ENCODE measurements around the gene ELAC1.

Gene ELAC1

DNA sequence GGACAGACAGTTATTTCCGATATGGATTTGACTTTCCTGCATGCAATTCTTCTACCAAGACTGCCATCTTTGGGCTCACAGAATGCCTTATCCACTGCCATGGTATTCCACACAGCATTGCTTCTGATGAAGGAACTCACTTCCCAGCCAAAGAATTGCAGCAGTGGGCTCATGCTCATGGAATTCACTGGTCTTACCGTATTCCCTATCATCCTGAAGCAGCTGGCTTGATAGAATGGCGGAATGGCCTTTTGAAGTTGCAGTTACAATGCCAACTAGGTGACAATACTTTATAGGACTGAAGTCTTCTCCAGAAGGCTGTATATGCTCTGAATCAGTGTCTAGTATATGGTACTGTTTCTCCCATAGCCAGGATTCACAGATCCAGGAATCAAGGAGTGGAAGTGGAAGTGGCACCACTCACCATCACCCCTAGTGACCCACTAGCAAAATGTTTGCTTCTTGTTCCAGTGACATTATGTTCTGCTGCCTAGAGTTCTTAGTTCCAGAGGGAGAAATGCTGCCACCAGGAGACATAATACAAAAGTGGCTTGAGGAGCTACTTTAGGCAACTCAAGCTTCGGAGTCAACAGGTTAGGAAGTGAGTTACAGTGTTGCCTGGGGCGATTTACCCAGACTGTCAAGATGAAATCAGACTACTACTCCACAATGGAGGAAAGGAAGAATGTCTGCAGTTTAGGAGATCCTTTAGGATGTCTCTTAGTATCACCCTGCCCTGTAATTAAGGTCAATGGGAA, 38.4 kb downstream of the ELAC1 start:
- TF ChIP-seq, protein P1, sequence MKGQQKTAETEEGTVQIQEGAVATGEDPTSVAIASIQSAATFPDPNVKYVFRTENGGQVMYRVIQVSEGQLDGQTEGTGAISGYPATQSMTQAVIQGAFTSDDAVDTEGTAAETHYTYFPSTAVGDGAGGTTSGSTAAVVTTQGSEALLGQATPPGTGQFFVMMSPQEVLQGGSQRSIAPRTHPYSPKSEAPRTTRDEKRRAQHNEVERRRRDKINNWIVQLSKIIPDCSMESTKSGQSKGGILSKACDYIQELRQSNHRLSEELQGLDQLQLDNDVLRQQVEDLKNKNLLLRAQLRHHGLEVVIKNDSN (IDR thresholded peaks at IDR 0.05) = no peak
- TF ChIP-seq CREB1 (IDR thresholded peaks at IDR 0.05; ENCODE audit: low read depth) = no peak
- no peak for TF ChIP-seq EGR1 (IDR thresholded peaks at IDR 0.05)
- TF ChIP-seq CEBPB (IDR thresholded peaks at IDR 0.05) = no peak
- TF ChIP-seq TCF12 (IDR thresholded peaks at IDR 0.05; ENCODE audit: low read depth) = no peak
- TF ChIP-seq RAD21 (IDR thresholded peaks at IDR 0.05; ENCODE audit: low read depth) = no peak
- TF ChIP-seq YY1 (IDR thresholded peaks at IDR 0.05; ENCODE audit: low read depth) = no peak
- TF ChIP-seq NFIC (IDR thresholded peaks at IDR 0.05) = no peak
- TF ChIP-seq, protein P2, sequence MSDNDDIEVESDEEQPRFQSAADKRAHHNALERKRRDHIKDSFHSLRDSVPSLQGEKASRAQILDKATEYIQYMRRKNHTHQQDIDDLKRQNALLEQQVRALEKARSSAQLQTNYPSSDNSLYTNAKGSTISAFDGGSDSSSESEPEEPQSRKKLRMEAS (IDR thresholded peaks at IDR 0.05) = no peak
- no peak for TF ChIP-seq FOXM1 (IDR thresholded peaks at IDR 0.05; ENCODE audit: borderline replicate concordance, low read depth)
- no peak for TF ChIP-seq TAF1 (IDR thresholded peaks at IDR 0.05; ENCODE audit: low read depth)
- TF ChIP-seq EP300 (IDR thresholded peaks at IDR 0.05; ENCODE audit: borderline replicate concordance) = no peak
- TF ChIP-seq TEAD4 (IDR thresholded peaks at IDR 0.05) = no peak
- no peak for TF ChIP-seq ZBTB7A (IDR thresholded peaks at IDR 0.05; ENCODE audit: low read depth)
- TF ChIP-seq, protein P3, sequence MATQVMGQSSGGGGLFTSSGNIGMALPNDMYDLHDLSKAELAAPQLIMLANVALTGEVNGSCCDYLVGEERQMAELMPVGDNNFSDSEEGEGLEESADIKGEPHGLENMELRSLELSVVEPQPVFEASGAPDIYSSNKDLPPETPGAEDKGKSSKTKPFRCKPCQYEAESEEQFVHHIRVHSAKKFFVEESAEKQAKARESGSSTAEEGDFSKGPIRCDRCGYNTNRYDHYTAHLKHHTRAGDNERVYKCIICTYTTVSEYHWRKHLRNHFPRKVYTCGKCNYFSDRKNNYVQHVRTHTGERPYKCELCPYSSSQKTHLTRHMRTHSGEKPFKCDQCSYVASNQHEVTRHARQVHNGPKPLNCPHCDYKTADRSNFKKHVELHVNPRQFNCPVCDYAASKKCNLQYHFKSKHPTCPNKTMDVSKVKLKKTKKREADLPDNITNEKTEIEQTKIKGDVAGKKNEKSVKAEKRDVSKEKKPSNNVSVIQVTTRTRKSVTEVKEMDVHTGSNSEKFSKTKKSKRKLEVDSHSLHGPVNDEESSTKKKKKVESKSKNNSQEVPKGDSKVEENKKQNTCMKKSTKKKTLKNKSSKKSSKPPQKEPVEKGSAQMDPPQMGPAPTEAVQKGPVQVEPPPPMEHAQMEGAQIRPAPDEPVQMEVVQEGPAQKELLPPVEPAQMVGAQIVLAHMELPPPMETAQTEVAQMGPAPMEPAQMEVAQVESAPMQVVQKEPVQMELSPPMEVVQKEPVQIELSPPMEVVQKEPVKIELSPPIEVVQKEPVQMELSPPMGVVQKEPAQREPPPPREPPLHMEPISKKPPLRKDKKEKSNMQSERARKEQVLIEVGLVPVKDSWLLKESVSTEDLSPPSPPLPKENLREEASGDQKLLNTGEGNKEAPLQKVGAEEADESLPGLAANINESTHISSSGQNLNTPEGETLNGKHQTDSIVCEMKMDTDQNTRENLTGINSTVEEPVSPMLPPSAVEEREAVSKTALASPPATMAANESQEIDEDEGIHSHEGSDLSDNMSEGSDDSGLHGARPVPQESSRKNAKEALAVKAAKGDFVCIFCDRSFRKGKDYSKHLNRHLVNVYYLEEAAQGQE (IDR thresholded peaks at IDR 0.05; ENCODE audit: low read depth) = no peak

DNA sequence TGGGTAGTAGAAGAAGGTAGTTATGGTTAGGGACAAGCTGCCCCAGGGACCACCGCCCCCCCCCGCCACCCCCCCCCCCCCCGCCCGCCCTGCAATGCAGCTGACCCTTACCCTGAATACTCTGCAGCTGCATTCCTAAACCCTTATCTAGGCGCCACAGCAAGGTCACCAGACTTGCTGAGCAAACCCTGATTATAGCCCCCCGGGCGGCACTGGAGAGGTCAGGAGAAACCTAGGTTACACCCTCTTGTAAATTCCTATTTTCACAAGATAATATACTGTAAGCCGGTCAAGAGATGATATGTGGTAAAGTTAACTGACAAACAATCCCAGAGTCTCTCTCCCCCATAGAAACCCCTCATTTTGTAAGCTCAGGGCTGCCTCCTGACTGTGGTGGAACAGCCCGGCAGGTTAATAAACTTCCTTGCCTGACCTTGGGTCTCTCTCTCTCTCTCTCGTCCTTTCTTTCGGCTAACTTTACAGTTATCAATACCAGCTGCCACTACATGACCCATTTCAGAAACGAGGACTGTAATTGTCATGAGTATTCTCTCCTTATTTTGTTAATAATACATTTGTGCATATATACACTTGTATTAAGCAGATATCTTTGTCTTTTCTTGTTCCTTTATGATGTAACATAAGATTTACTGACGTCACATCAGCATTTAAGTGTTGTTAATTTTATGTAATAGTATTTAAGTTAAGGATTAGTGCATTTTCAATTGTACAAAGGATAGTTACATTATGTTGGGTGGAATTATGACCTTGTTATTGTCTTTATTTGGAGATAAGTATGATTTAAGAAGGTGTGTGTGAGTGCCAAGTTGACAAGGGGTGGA, 39.3 kb downstream of the ELAC1 start:
- TF ChIP-seq, protein P2 (IDR thresholded peaks at IDR 0.05) = no peak
- TF ChIP-seq ZBTB7A (IDR thresholded peaks at IDR 0.05; ENCODE audit: low read depth) = no peak
- TF ChIP-seq, protein P1 (IDR thresholded peaks at IDR 0.05) = no peak
- TF ChIP-seq EP300 (IDR thresholded peaks at IDR 0.05; ENCODE audit: borderline replicate concordance) = no peak
- no peak for TF ChIP-seq FOXM1 (IDR thresholded peaks at IDR 0.05; ENCODE audit: borderline replicate concordance, low read depth)
- TF ChIP-seq CEBPB (IDR thresholded peaks at IDR 0.05) = no peak
- TF ChIP-seq, protein P3 (IDR thresholded peaks at IDR 0.05; ENCODE audit: low read depth) = no peak
- TF ChIP-seq TCF12 (IDR thresholded peaks at IDR 0.05; ENCODE audit: low read depth) = no peak
- TF ChIP-seq TAF1 (IDR thresholded peaks at IDR 0.05; ENCODE audit: low read depth) = no peak
- TF ChIP-seq NFIC (IDR thresholded peaks at IDR 0.05) = no peak
- TF ChIP-seq CREB1 (IDR thresholded peaks at IDR 0.05; ENCODE audit: low read depth) = no peak
- no peak for TF ChIP-seq RAD21 (IDR thresholded peaks at IDR 0.05; ENCODE audit: low read depth)
- TF ChIP-seq EGR1 (IDR thresholded peaks at IDR 0.05) = no peak
- no peak for TF ChIP-seq YY1 (IDR thresholded peaks at IDR 0.05; ENCODE audit: low read depth)
- no peak for TF ChIP-seq TEAD4 (IDR thresholded peaks at IDR 0.05)

DNA sequence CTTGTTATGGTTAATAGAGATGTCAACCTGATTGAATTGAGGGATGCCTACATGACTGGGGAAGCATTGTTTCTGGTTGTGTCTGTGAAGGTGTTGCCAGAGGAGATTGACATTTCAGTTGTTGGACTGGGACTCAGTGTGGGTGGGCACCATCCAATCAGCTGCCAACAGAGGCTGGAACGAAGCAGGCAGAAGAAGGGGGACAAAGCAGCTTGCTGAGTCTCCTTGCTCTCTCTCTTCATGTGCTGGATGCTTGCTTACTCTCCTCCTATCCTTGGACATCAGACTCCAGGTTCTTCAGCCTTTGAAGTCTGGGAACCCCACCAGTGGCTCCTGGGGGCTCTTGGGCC, 39.9 kb downstream of the ELAC1 start:
- TF ChIP-seq NFIC (IDR thresholded peaks at IDR 0.05) = no peak
- TF ChIP-seq YY1 (IDR thresholded peaks at IDR 0.05; ENCODE audit: low read depth) = no peak
- TF ChIP-seq CREB1 (IDR thresholded peaks at IDR 0.05; ENCODE audit: low read depth) = no peak
- no peak for TF ChIP-seq TAF1 (IDR thresholded peaks at IDR 0.05; ENCODE audit: low read depth)
- no peak for TF ChIP-seq RAD21 (IDR thresholded peaks at IDR 0.05; ENCODE audit: low read depth)
- TF ChIP-seq EGR1 (IDR thresholded peaks at IDR 0.05) = no peak

DNA sequence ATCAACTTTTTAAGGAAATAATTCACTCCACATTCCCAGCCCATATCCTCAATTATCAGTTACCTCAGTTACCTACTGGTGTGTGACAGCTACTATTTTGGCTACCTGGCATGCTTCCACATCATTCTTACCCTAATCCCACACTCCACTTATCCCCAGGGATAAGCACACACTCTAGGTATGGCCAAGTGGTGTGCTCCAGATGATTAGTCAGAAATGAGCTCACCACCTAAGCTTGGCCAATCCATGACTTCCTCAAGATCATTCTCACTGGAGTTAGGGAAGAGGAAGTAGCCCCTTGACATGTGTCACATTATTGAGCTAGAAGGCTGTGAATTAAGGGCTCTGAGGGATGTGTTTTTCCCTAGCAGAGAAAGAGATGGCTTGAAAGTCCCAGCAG, 41.2 kb downstream of the ELAC1 start:
- TF ChIP-seq RAD21 (IDR thresholded peaks at IDR 0.05; ENCODE audit: low read depth) = no peak
- no peak for TF ChIP-seq EP300 (IDR thresholded peaks at IDR 0.05; ENCODE audit: borderline replicate concordance)
- TF ChIP-seq, protein P3 (IDR thresholded peaks at IDR 0.05; ENCODE audit: low read depth) = no peak
- TF ChIP-seq CEBPB (IDR thresholded peaks at IDR 0.05) = no peak
- TF ChIP-seq TCF12 (IDR thresholded peaks at IDR 0.05; ENCODE audit: low read depth) = 0 out of 2 replicates have a peak, but pooled peaks have one; percentile 27
- peak; percentile 86 for TF ChIP-seq NFIC (IDR thresholded peaks at IDR 0.05)
- TF ChIP-seq, protein P1 (IDR thresholded peaks at IDR 0.05) = no peak
- TF ChIP-seq TEAD4 (IDR thresholded peaks at IDR 0.05) = peak; percentile 54; the same call in 1 of the 2 replicates

Data from Ishikawa (cell line).